Sigmoid colon (tissue), 7 donors: Measurements from ENCODE around the gene FKRP. TPM values are rescaled to one million over a fixed set of nuclear protein-coding genes. Genes with fewer than 3 reads are reported as not detected.
A peak's percentile ranks its signal among the peaks of the same experiment; 100 is the strongest.
"Not testable (repeated sequence)": the region's sequence is repeated elsewhere in the genome, so short reads cannot be mapped to it uniquely, and the experiment has no call there.

ENCODE experiments used
- DNase-seq: peaks from one replicate; pipeline ENCODE4 v3.0.0-alpha.2; 2019
- H3K27ac ChIP-seq, 4 donors: fragments of 200-600 bp; sonication (generic); one replicate each; pipeline ENCODE4 v1.5.1; 2016 to 2019; ENCODE audit warnings: mild to moderate bottlenecking in 1 of 4
- H3K27me3 ChIP-seq, 3 donors: fragments of 200-600 bp; sonication (generic); one replicate each; pipeline ENCODE4 v1.5.1; 2019; ENCODE audit warnings: mild to moderate bottlenecking in 1 of 3
- H3K36me3 ChIP-seq, 4 donors: fragments of 200-600 bp; sonication (generic); one replicate each; pipeline ENCODE4 v1.5.1; 2016 to 2019
- H3K4me1 ChIP-seq, 4 donors: fragments of 200-600 bp; sonication (generic); one replicate each; pipeline ENCODE4 v1.5.1; 2017 to 2019
- H3K4me3 ChIP-seq, 4 donors: fragments of 200-600 bp; sonication (generic); one replicate each; pipeline ENCODE4 v1.5.1; 2017 to 2019; ENCODE audit warnings: mild to moderate bottlenecking in 2 of 4, moderate library complexity in 1 of 4
- H3K9me3 ChIP-seq, 4 donors: fragments of 200-600 bp in 3 of 4; sonication (generic) in 3 of 4; one replicate each; pipeline versions ENCODE4 v1.5.1 to v1.6.1; 2013 to 2019
- CTCF ChIP-seq, 4 experiments: fragments of 450-650 bp in 3 of 4; fragments of 200-600 bp in 1 of 4; IDR thresholded peaks; one replicate each; pipeline ENCODE4 v1.5.1; 2016 to 2019; ENCODE audit warnings: antibody characterized with exemption in 4 of 4, mild to moderate bottlenecking in 3 of 4, moderate library complexity in 2 of 4
- EP300 ChIP-seq, 4 donors: sonication (generic); formaldehyde crosslinking; IDR thresholded peaks; one replicate each; pipeline ENCODE4 v1.6.1; 2017; ENCODE audit warnings: antibody characterized with exemption in 4 of 4
- POLR2A ChIP-seq, 2 donors: fragments of 450-650 bp; IDR thresholded peaks; one replicate each; pipeline ENCODE4 v1.6.1; 2016; ENCODE audit warnings: antibody characterized with exemption in 2 of 2, mild to moderate bottlenecking in 2 of 2, moderate library complexity in 2 of 2
- POLR2AphosphoS5 ChIP-seq, 4 donors: sonication (generic); formaldehyde crosslinking; IDR thresholded peaks; one replicate each; pipeline ENCODE4 v1.6.1; 2017; ENCODE audit warnings: antibody characterized with exemption in 4 of 4
- WGBS, 2 donors: extraction: QIAGEN DNeasy Blood & Tissue Kit; methylation state at CpG; one replicate each; pipeline ENCODE4 v1.1.7; 2013; 5-methylcytosine and 5-hydroxymethylcytosine counted together
- intact Hi-C: fragments of 100-400 bp; cut with DNase I; formaldehyde crosslinking; loops from one replicate; pipeline ENCODE4 v1.15.1; 2023
- polyA plus RNA-seq, 3 donors: library from polyadenylated mRNA; stranded (reverse); fragments of 200-250 nt; gene quantifications; one replicate each; pipeline ENCODE4 v1.2.3, GENCODE V29; 2013
- total RNA-seq, 4 donors: library from RNA; depleted of rRNA; stranded (reverse); fragments of >200 nt; gene quantifications; one replicate each; pipeline ENCODE4 v1.1.0, GENCODE V29; 2016
- donor health status: healthy with polysubstance abuse.
- donor health status: Bipolar disorder and iron deficiency.
- donor health status: healthy.

FKRP gene
- total and polyA plus RNA-seq, 7 donors, result 1.4 to 31.0 (median 15.0) TPM

GRCh38 chr19:46759817-46760333, 14.0 kb downstream of the FKRP start:
- peak; percentile 89 for DNase-seq
- H3K27me3 ChIP-seq, result no peaks in the 10 kb centered on the region
- intact Hi-C loops, result loop anchor here (5.0 kb wide), 1 partner anchor 232 kb away; no protein-coding TSS in a partner anchor
- TF ChIP-seq POLR2A (IDR thresholded peaks at IDR 0.05), result no peak
- TF ChIP-seq POLR2AphosphoS5 (IDR thresholded peaks at IDR 0.05), result peak in 3 of 4 donors; percentile 38 to 71 (median 58)
- no peak for TF ChIP-seq CTCF (IDR thresholded peaks at IDR 0.05)
- TF ChIP-seq EP300 (IDR thresholded peaks at IDR 0.05), result peak in 1 of 4 donors; percentile 56
- peaks cover 0 to 21% (median 2%) of the 10 kb centered on the region in 4 donors for H3K36me3 ChIP-seq
- H3K4me3 ChIP-seq, result no peak overlapping the region
- peaks cover 0 to 24% (median 20%) of the 10 kb centered on the region in 4 donors for H3K4me1 ChIP-seq
- no peaks in the 10 kb centered on the region for H3K9me3 ChIP-seq
- 78 to 83% methylated on average over 7 of the region's 7 CpGs for WGBS, 2 donors
- H3K27ac ChIP-seq, result peak overlapping the region; percentile 20 to 78 (median 68)

GRCh38 chr19:46760363-46760762, 14.5 kb downstream of the FKRP start:
- Histone ChIP-seq H3K27me3 (no peaks in the 10 kb centered on the region), H3K27ac (peak overlapping the region; percentile 20 to 78 (median 68)), H3K9me3 (no peaks in the 10 kb centered on the region), H3K36me3 (peaks cover 0 to 19% (median 2%) of the 10 kb centered on the region in 4 donors), H3K4me3 (no peak overlapping the region), H3K4me1 (peaks cover 0 to 21% (median 18%) of the 10 kb centered on the region in 4 donors)
- TF ChIP-seq POLR2A (IDR thresholded peaks at IDR 0.05) (no peak), POLR2AphosphoS5 (IDR thresholded peaks at IDR 0.05) (no peak), CTCF (IDR thresholded peaks at IDR 0.05) (no peak), EP300 (IDR thresholded peaks at IDR 0.05) (no peak)
- peak; percentile 42 for DNase-seq
- intact Hi-C loops, result no loop called here
- 91% methylated on average over 5 of the region's 5 CpGs for WGBS, 2 donors

- Histone ChIP-seq H3K4me1 (peaks cover 0 to 16% (median 16%) of the 10 kb centered on the region in 4 donors), H3K36me3 (peaks cover 0 to 14% (median 2%) of the 10 kb centered on the region in 4 donors), H3K27ac (peak overlapping the region; percentile 20 to 78 (median 68))
- H3K4me3 ChIP-seq, DNase-seq, intact Hi-C loops, H3K9me3 ChIP-seq, H3K27me3 ChIP-seq: not testable (repeated sequence)
- 75 to 85% methylated on average over 4 of the region's 4 CpGs for whole genome bisulfite sequencing, 2 donors
Measured at GRCh38 chr19:46760897-46761296, 15.0 kb downstream of the FKRP start.

GRCh38 chr19:46761418-46761831, 15.6 kb downstream of the FKRP start:
- no peaks in the 10 kb centered on the region for H3K27me3 ChIP-seq
- 28 to 64% methylated on average over 5 of the region's 5 CpGs for WGBS, 2 donors
- H3K36me3 ChIP-seq, result peaks cover 0 to 8% (median 2%) of the 10 kb centered on the region in 4 donors
- H3K9me3 ChIP-seq, result no peaks in the 10 kb centered on the region
- H3K27ac ChIP-seq, result peak overlapping the region; percentile 20 to 78 (median 68)
- TF ChIP-seq CTCF (IDR thresholded peaks at IDR 0.05) (no peak), POLR2AphosphoS5 (IDR thresholded peaks at IDR 0.05) (peak in 2 of 4 donors; percentile 16)
- H3K4me1 ChIP-seq, result peaks cover 0 to 16% (median 16%) of the 10 kb centered on the region in 4 donors
- DNase-seq, result no peak
- intact Hi-C loops, result no loop called here
- no peak overlapping the region for H3K4me3 ChIP-seq

GRCh38 chr19:46762245-46762890, 16.5 kb downstream of the FKRP start:
- no peaks in the 10 kb centered on the region for H3K27me3 ChIP-seq
- H3K4me3 ChIP-seq, result no peak overlapping the region
- intact Hi-C loops, result no loop called here
- peaks cover 0 to 16% (median 16%) of the 10 kb centered on the region in 4 donors for H3K4me1 ChIP-seq
- H3K36me3 ChIP-seq, result no peaks in the 10 kb centered on the region
- TF ChIP-seq CTCF (IDR thresholded peaks at IDR 0.05) (no peak), POLR2A (IDR thresholded peaks at IDR 0.05) (no peak), POLR2AphosphoS5 (IDR thresholded peaks at IDR 0.05) (no peak)
- 48 to 74% methylated on average over 6 of the region's 6 CpGs for WGBS, 2 donors
- no peaks in the 10 kb centered on the region for H3K9me3 ChIP-seq
- DNase-seq, result no peak
- no peak overlapping the region for H3K27ac ChIP-seq
